Right kidney (tissue), 1 donor: ENCODE data around the gene CMIP.

ENCODE experiments used
- DNase-seq: peaks from one replicate; pipeline ENCODE4 v3.0.0-alpha.2; 2016

Gene CMIP

GRCh38 chr16:81551821-81552304 lies 107.3 kb downstream of the CMIP start:
- no peak for DNase-seq

- DNase-seq, result no peak
These were observed 108.1 kb downstream of the CMIP start for GRCh38 chr16:81552743-81553079.

- no peak for DNase-seq
These were observed 108.6 kb downstream of the CMIP start for GRCh38 chr16:81553080-81553813.

- DNase-seq, result no peak
These were observed 109.4 kb downstream of the CMIP start for GRCh38 chr16:81553814-81554675.

- DNase-seq, result no peak
These were observed 110.4 kb downstream of the CMIP start for GRCh38 chr16:81554979-81555378.

GRCh38 chr16:81555660-81556059 lies 111.1 kb downstream of the CMIP start:
- no peak for DNase-seq

- DNase-seq, result no peak
These were observed 112.2 kb downstream of the CMIP start for GRCh38 chr16:81556715-81557284.

- no peak for DNase-seq
These were observed 113.5 kb downstream of the CMIP start for GRCh38 chr16:81558077-81558443.

GRCh38 chr16:81558444-81559175 lies 114.0 kb downstream of the CMIP start:
- no peak for DNase-seq

GRCh38 chr16:81560979-81561657 lies 116.5 kb downstream of the CMIP start:
- no peak for DNase-seq

GRCh38 chr16:81562174-81562849 lies 117.7 kb downstream of the CMIP start:
- no peak for DNase-seq

- DNase-seq, result no peak
These were observed 118.3 kb downstream of the CMIP start for GRCh38 chr16:81562926-81563325.

- DNase-seq, result no peak
These were observed 119.9 kb downstream of the CMIP start for GRCh38 chr16:81564421-81564911.

- no peak for DNase-seq
These were observed 120.9 kb downstream of the CMIP start for GRCh38 chr16:81565321-81566028.

GRCh38 chr16:81566086-81567007 lies 121.7 kb downstream of the CMIP start:
- DNase-seq, result no peak

GRCh38 chr16:81567087-81567486 lies 122.5 kb downstream of the CMIP start:
- DNase-seq, result no peak

GRCh38 chr16:81567987-81568748 lies 123.6 kb downstream of the CMIP start:
- no peak for DNase-seq

- no peak for DNase-seq
These were observed 124.1 kb downstream of the CMIP start for GRCh38 chr16:81568749-81569087.
